Measurements from ENCODE around the gene GALC. TPM values are rescaled to one million over a fixed set of nuclear protein-coding genes. Genes with fewer than 3 reads are reported as not detected.
A peak's percentile ranks its signal among the peaks of the same experiment; 100 is the strongest.

GALC gene
- total RNA-seq, 1 donor from 2014 or later = 21.2 TPM

- no peak for TF ChIP-seq CTCF (conservative IDR thresholded peaks at IDR 0.05)
- no peak for DNase-seq (ENCODE audit: low read depth, low spot score)
- Mint-ChIP-seq H3K4me1 (no peaks in the 10 kb centered on the region), H3K9me3 (peaks cover 11% of the 10 kb centered on the region), H3K4me3 (no peak overlapping the region), H3K27ac (ENCODE audit: unreplicated experiment) (no peak overlapping the region), H3K27me3 (ENCODE audit: low read depth) (no peaks in the 10 kb centered on the region), H3K36me3 (ENCODE audit: low read depth) (peaks cover 38% of the 10 kb centered on the region)
Observed at GRCh38 chr14:87960013-87960787, 32.8 kb downstream of the GALC start.

GRCh38 chr14:87955501-87955900 is 37.5 kb downstream of the GALC start:
- H3K27me3 Mint-ChIP-seq (ENCODE audit: low read depth) = no peaks in the 10 kb centered on the region
- no peak overlapping the region for H3K4me3 Mint-ChIP-seq
- no peak for DNase-seq (ENCODE audit: low read depth, low spot score)
- no peak overlapping the region for H3K27ac Mint-ChIP-seq (ENCODE audit: unreplicated experiment)
- peaks cover 8% of the 10 kb centered on the region for H3K9me3 Mint-ChIP-seq
- no peaks in the 10 kb centered on the region for H3K4me1 Mint-ChIP-seq
- TF ChIP-seq CTCF (conservative IDR thresholded peaks at IDR 0.05) = no peak
- H3K36me3 Mint-ChIP-seq (ENCODE audit: low read depth) = peaks cover 18% of the 10 kb centered on the region

GRCh38 chr14:87952307-87953094 is 40.5 kb downstream of the GALC start:
- DNase-seq (ENCODE audit: low read depth, low spot score) = no peak
- Mint-ChIP-seq H3K27me3 (ENCODE audit: low read depth) (no peaks in the 10 kb centered on the region), H3K4me3 (no peak overlapping the region), H3K4me1 (no peaks in the 10 kb centered on the region), H3K27ac (ENCODE audit: unreplicated experiment) (no peak overlapping the region), H3K36me3 (ENCODE audit: low read depth) (no peaks in the 10 kb centered on the region), H3K9me3 (no peaks in the 10 kb centered on the region)
- no peak for TF ChIP-seq CTCF (conservative IDR thresholded peaks at IDR 0.05)

- DNase-seq (ENCODE audit: low read depth, low spot score) = no peak
- Mint-ChIP-seq H3K9me3 (no peaks in the 10 kb centered on the region), H3K4me1 (no peaks in the 10 kb centered on the region), H3K27me3 (ENCODE audit: low read depth) (no peaks in the 10 kb centered on the region), H3K27ac (ENCODE audit: unreplicated experiment) (no peak overlapping the region), H3K36me3 (ENCODE audit: low read depth) (no peaks in the 10 kb centered on the region), H3K4me3 (no peak overlapping the region)
- TF ChIP-seq CTCF (conservative IDR thresholded peaks at IDR 0.05) = peak; percentile 77
Observed at GRCh38 chr14:87944987-87945604, 47.9 kb downstream of the GALC start.

- H3K27me3 Mint-ChIP-seq (ENCODE audit: low read depth) = no peaks in the 10 kb centered on the region
- TF ChIP-seq CTCF (conservative IDR thresholded peaks at IDR 0.05) = no peak
- no peaks in the 10 kb centered on the region for H3K4me1 Mint-ChIP-seq
- no peak overlapping the region for H3K4me3 Mint-ChIP-seq
- no peak overlapping the region for H3K27ac Mint-ChIP-seq (ENCODE audit: unreplicated experiment)
- no peaks in the 10 kb centered on the region for H3K9me3 Mint-ChIP-seq
- H3K36me3 Mint-ChIP-seq (ENCODE audit: low read depth) = no peaks in the 10 kb centered on the region
- DNase-seq (ENCODE audit: low read depth, low spot score) = no peak
Observed at GRCh38 chr14:87940894-87941293, 52.1 kb downstream of the GALC start.
